HepG2 (cell line): Measurements from ENCODE around the gene SDR39U1. TPM values are rescaled to one million over a fixed set of nuclear protein-coding genes. Genes with fewer than 3 reads are reported as not detected.

ENCODE experiments used
- DMAP1 ChIP-seq: IDR thresholded peaks from 2 replicates; pipeline ENCODE4 v1.6.1; 2016
- FOXK2 ChIP-seq: fragments of 450-650 bp; IDR thresholded peaks from 2 replicates; pipeline ENCODE4 v1.6.1; 2016
- HOXD1 ChIP-seq: sonication (generic); formaldehyde crosslinking; IDR thresholded peaks from 2 replicates; pipeline ENCODE4 v1.5.0; 2020; ENCODE audit warnings: missing genetic modification reagents
- KDM2A ChIP-seq: sonication (generic); formaldehyde crosslinking; IDR thresholded peaks from 2 replicates; pipeline ENCODE4 v1.4.0; 2020; ENCODE audit warnings: low read depth, missing genetic modification reagents, borderline replicate concordance
- MAZ ChIP-seq, 2 experiments: sonication (generic) in 1 of 2; formaldehyde crosslinking in 1 of 2; IDR thresholded peaks; 2 replicates each; pipeline versions ENCODE4 v1.5.0 to v1.6.1; 2012 to 2020; ENCODE audit warnings: low read depth in 2 of 2, mild to moderate bottlenecking in 2 of 2, borderline replicate concordance in 1 of 2, improper control_type of control experiment in 1 of 2, low read length in 1 of 2, missing genetic modification reagents in 1 of 2, moderate library complexity in 1 of 2
- NCOR1 ChIP-seq: fragments of 200-600 bp; sonication (generic); IDR thresholded peaks from 2 replicates; pipeline ENCODE4 v1.7.0; 2017; ENCODE audit warnings: antibody characterized with exemption, low read length, borderline replicate concordance
- PHB2 ChIP-seq: fragments of 450-650 bp; IDR thresholded peaks from 2 replicates; pipeline ENCODE4 v1.6.1; 2018; ENCODE audit not compliant: partially characterized antibody
- PLRG1 ChIP-seq: fragments of 450-650 bp; conservative IDR thresholded peaks from 2 replicates; pipeline ENCODE4 v1.6.1; 2016
- RBAK ChIP-seq: sonication (generic); formaldehyde crosslinking; IDR thresholded peaks from 2 replicates; pipeline ENCODE4 v1.5.1; 2020; ENCODE audit warnings: mild to moderate bottlenecking, missing genetic modification reagents
- SIX1 ChIP-seq: sonication (generic); formaldehyde crosslinking; IDR thresholded peaks from 2 replicates; pipeline ENCODE4 v1.4.0; 2020; ENCODE audit warnings: missing genetic modification reagents, borderline replicate concordance
- SRY ChIP-seq: sonication (generic); formaldehyde crosslinking; IDR thresholded peaks from 2 replicates; pipeline ENCODE4 v1.8.0; 2022; ENCODE audit warnings: mild to moderate bottlenecking, missing genetic modification reagents
- SUZ12 ChIP-seq: fragments of 150-350 bp; IDR thresholded peaks from 2 replicates; pipeline ENCODE4 v1.6.1; 2014; ENCODE audit warnings: low read depth, low read length
- TCF12 ChIP-seq, 2 experiments: fragments of 450-650 bp in 1 of 2; sonication (generic) in 1 of 2; formaldehyde crosslinking in 1 of 2; IDR thresholded peaks; 2 replicates each; pipeline versions ENCODE4 v1.6.1 to v1.8.0; 2017 to 2022; ENCODE audit warnings: antibody characterized with exemption in 1 of 2, mild to moderate bottlenecking in 1 of 2, missing genetic modification reagents in 1 of 2, moderate library complexity in 1 of 2
- YEATS4 ChIP-seq: sonication (generic); formaldehyde crosslinking; IDR thresholded peaks from 2 replicates; pipeline ENCODE4 v1.4.0; 2020; ENCODE audit warnings: missing genetic modification reagents, borderline replicate concordance
- ZBTB42 ChIP-seq: sonication (generic); formaldehyde crosslinking; IDR thresholded peaks from 2 replicates; pipeline ENCODE4 v1.5.0; 2020; ENCODE audit warnings: mild to moderate bottlenecking, missing genetic modification reagents
- ZFP91 ChIP-seq: sonication (generic); formaldehyde crosslinking; IDR thresholded peaks from 2 replicates; pipeline ENCODE4 v1.9.0; 2022; ENCODE audit warnings: missing genetic modification reagents, mild to moderate bottlenecking, borderline replicate concordance
- ZNF143 ChIP-seq: sonication (generic); formaldehyde crosslinking; IDR thresholded peaks from 2 replicates; pipeline ENCODE4 v1.4.0; 2020; ENCODE audit warnings: missing genetic modification reagents
- ZNF180 ChIP-seq: sonication (generic); formaldehyde crosslinking; IDR thresholded peaks from 2 replicates; pipeline ENCODE4 v1.4.0; 2020; ENCODE audit warnings: low read depth, missing genetic modification reagents, borderline replicate concordance
- ZNF333 ChIP-seq: sonication (generic); formaldehyde crosslinking; IDR thresholded peaks from 2 replicates; pipeline ENCODE4 v1.4.0; 2020; ENCODE audit warnings: mild to moderate bottlenecking, missing genetic modification reagents, borderline replicate concordance
- ZNF546 ChIP-seq: sonication (generic); formaldehyde crosslinking; conservative IDR thresholded peaks from 2 replicates; pipeline ENCODE4 v1.8.1; 2023; ENCODE audit warnings: mild to moderate bottlenecking, missing genetic modification reagents
- ZNF552 ChIP-seq: sonication (generic); formaldehyde crosslinking; IDR thresholded peaks from 2 replicates; pipeline ENCODE4 v1.9.0; 2022; ENCODE audit warnings: missing genetic modification reagents, mild to moderate bottlenecking, borderline replicate concordance
- ZNF589 ChIP-seq: sonication (generic); formaldehyde crosslinking; conservative IDR thresholded peaks from 2 replicates; pipeline ENCODE4 v1.8.0; 2022; ENCODE audit warnings: mild to moderate bottlenecking, moderate library complexity, missing genetic modification reagents
- polyA plus RNA-seq, 8 experiments: library from polyadenylated mRNA; depleted of rRNA in 3 of 8; stranded (reverse) in 7 of 8; unstranded in 1 of 8; fragments of >200 nt; fragmentation: Illumina TruSeq in 4 of 8; extraction: Trizol in 4 of 8; gene quantifications; 2 replicates each; pipeline versions ENCODE4 v1.2.1 to v1.2.3, GENCODE V29; 2011 to 2016; ENCODE audit warnings: low read depth in 4 of 8, missing spikeins in 1 of 8, mixed read lengths in 1 of 8; ENCODE audit not compliant: insufficient read depth in 1 of 8
- total RNA-seq, 5 experiments: library from RNA; depleted of rRNA; stranded (reverse); fragments of >200 nt; fragmentation: Illumina TruSeq; extraction: Trizol; gene quantifications; 2 replicates each; pipeline ENCODE4 v1.2.3, GENCODE V29; 2016; ENCODE audit warnings: low read depth in 1 of 5
- TF ChIP-seq, protein P1 (sequence below): sonication (generic); formaldehyde crosslinking; conservative IDR thresholded peaks from 2 replicates; pipeline ENCODE4 v1.8.0; 2022; ENCODE audit warnings: missing genetic modification reagents
- TF ChIP-seq, protein P2 (sequence below): IDR thresholded peaks from 2 replicates; pipeline ENCODE4 v1.6.1; 2016; ENCODE audit warnings: low read depth

SDR39U1 gene
- total and polyA plus RNA-seq, 2 of the 13 experiments (the other 11 are each of a cell fraction or from before 2014, with no cell fraction given), result 34.4 to 129 TPM

GRCh38 chr14:24431569-24432258 lies 10.9 kb downstream of the SDR39U1 start (continued):
- TF ChIP-seq TCF12 (IDR thresholded peaks at IDR 0.05) (no peak), TCF12 (CRISPR knock-in tag; IDR thresholded peaks at IDR 0.05) (no peak), RBAK (CRISPR knock-in tag) (peak; percentile 45; the same call in 1 of the 2 replicates), MAZ (IDR thresholded peaks at IDR 0.05; ENCODE audit: borderline replicate concordance, low read depth, low read length) (peak; percentile 85), MAZ (CRISPR knock-in tag; IDR thresholded peaks at IDR 0.05; ENCODE audit: low read depth) (peak; percentile 89), FOXK2 (no peak), HOXD1 (no peak), PLRG1 (no peak), ZNF546 (CRISPR knock-in tag) (no peak; the same call in 1 of the 2 replicates), ZNF180 (CRISPR knock-in tag) (no peak), DMAP1 (CRISPR knock-in tag) (no peak), PHB2 (no peak), KDM2A (peak; percentile 97), ZNF333 (CRISPR knock-in tag) (peak; percentile 77; the same call in 1 of the 2 replicates), SRY (CRISPR knock-in tag) (no peak), ZFP91 (no peak), SIX1 (CRISPR knock-in tag) (no peak), SUZ12 (no peak), YEATS4 (CRISPR knock-in tag) (no peak), NCOR1 (no peak), ZBTB42 (CRISPR knock-in tag) (no peak), ZNF143 (CRISPR knock-in tag) (peak; percentile 53; the same call in 1 of the 2 replicates), ZNF589 (no peak; the same call in 1 of the 2 replicates), ZNF552 (CRISPR knock-in tag) (no peak)
- TF ChIP-seq, protein P1, sequence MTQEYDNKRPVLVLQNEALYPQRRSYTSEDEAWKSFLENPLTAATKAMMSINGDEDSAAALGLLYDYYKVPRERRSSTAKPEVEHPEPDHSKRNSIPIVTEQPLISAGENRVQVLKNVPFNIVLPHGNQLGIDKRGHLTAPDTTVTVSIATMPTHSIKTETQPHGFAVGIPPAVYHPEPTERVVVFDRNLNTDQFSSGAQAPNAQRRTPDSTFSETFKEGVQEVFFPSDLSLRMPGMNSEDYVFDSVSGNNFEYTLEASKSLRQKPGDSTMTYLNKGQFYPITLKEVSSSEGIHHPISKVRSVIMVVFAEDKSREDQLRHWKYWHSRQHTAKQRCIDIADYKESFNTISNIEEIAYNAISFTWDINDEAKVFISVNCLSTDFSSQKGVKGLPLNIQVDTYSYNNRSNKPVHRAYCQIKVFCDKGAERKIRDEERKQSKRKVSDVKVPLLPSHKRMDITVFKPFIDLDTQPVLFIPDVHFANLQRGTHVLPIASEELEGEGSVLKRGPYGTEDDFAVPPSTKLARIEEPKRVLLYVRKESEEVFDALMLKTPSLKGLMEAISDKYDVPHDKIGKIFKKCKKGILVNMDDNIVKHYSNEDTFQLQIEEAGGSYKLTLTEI, result no peak
- TF ChIP-seq, protein P2, sequence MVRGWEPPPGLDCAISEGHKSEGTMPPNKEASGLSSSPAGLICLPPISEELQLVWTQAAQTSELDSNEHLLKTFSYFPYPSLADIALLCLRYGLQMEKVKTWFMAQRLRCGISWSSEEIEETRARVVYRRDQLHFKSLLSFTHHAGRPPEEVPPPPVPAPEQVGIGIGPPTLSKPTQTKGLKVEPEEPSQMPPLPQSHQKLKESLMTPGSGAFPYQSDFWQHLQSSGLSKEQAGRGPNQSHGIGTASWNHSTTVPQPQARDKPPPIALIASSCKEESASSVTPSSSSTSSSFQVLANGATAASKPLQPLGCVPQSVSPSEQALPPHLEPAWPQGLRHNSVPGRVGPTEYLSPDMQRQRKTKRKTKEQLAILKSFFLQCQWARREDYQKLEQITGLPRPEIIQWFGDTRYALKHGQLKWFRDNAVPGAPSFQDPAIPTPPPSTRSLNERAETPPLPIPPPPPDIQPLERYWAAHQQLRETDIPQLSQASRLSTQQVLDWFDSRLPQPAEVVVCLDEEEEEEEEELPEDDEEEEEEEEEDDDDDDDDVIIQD (CRISPR knock-in tag), result peak; percentile 73; the same call in 1 of the 2 replicates
